Nephron progenitor cell (in vitro differentiated cells): ENCODE results near the gene LGR5.

Experiments used
- DNase-seq: peaks from one replicate; pipeline ENCODE4 v3.0.0; 2021
- H3K27ac Mint-ChIP-seq: 2 replicates; pipeline ENCODE4 v1.8.0; 2021; ENCODE audit warnings: mild to moderate bottlenecking, moderate library complexity, mixed read lengths
- H3K27me3 Mint-ChIP-seq: 2 replicates; pipeline ENCODE4 v1.8.0; 2021; ENCODE audit warnings: mild to moderate bottlenecking, low read depth, mixed read lengths; ENCODE audit not compliant: poor library complexity
- H3K36me3 Mint-ChIP-seq: 2 replicates; pipeline ENCODE4 v1.8.0; 2021; ENCODE audit warnings: low read depth, mixed read lengths
- H3K4me1 Mint-ChIP-seq: 2 replicates; pipeline ENCODE4 v1.8.0; 2021; ENCODE audit warnings: mixed read lengths
- H3K4me3 Mint-ChIP-seq: 2 replicates; pipeline ENCODE4 v1.8.0; 2021; ENCODE audit warnings: mild to moderate bottlenecking, moderate library complexity, mixed read lengths
- H3K9me3 Mint-ChIP-seq: 2 replicates; pipeline ENCODE4 v1.8.0; 2021; ENCODE audit warnings: mild to moderate bottlenecking, moderate library complexity, mixed read lengths
- TF ChIP-seq, protein P1 (sequence below): fragments of 200-600 bp; sonication (generic); IDR thresholded peaks from 2 replicates; pipeline ENCODE4 v1.5.0; 2021; ENCODE audit warnings: antibody characterized with exemption

LGR5 gene

GRCh38 chr12:71440763-71441748 is 1.5 kb downstream of the LGR5 start:
- Mint-ChIP-seq H3K36me3 (peaks cover 11% of the 10 kb centered on the region), H3K9me3 (peaks cover 17% of the 10 kb centered on the region), H3K27me3 (peaks cover 50% of the 10 kb centered on the region), H3K4me1 (peaks cover 32% of the 10 kb centered on the region), H3K4me3 (peak overlapping the region; percentile 90), H3K27ac (no peak overlapping the region)
- DNase-seq, result peak; percentile 26
- TF ChIP-seq, protein P1, sequence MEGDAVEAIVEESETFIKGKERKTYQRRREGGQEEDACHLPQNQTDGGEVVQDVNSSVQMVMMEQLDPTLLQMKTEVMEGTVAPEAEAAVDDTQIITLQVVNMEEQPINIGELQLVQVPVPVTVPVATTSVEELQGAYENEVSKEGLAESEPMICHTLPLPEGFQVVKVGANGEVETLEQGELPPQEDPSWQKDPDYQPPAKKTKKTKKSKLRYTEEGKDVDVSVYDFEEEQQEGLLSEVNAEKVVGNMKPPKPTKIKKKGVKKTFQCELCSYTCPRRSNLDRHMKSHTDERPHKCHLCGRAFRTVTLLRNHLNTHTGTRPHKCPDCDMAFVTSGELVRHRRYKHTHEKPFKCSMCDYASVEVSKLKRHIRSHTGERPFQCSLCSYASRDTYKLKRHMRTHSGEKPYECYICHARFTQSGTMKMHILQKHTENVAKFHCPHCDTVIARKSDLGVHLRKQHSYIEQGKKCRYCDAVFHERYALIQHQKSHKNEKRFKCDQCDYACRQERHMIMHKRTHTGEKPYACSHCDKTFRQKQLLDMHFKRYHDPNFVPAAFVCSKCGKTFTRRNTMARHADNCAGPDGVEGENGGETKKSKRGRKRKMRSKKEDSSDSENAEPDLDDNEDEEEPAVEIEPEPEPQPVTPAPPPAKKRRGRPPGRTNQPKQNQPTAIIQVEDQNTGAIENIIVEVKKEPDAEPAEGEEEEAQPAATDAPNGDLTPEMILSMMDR, result no peak

- peaks cover 7% of the 10 kb centered on the region for H3K36me3 Mint-ChIP-seq
- H3K4me1 Mint-ChIP-seq, result peaks cover 32% of the 10 kb centered on the region
- H3K9me3 Mint-ChIP-seq, result peaks cover 8% of the 10 kb centered on the region
- TF ChIP-seq, protein P1, result no peak
- H3K27ac Mint-ChIP-seq, result no peak overlapping the region
- peaks cover 46% of the 10 kb centered on the region for H3K27me3 Mint-ChIP-seq
- DNase-seq, result no peak
- peak overlapping the region; percentile 67 for H3K4me3 Mint-ChIP-seq
Measured at GRCh38 chr12:71441836-71442566, 2.4 kb downstream of the LGR5 start.

GRCh38 chr12:71442567-71442931 is 3.0 kb downstream of the LGR5 start:
- peaks cover 43% of the 10 kb centered on the region for H3K27me3 Mint-ChIP-seq
- TF ChIP-seq, protein P1, result no peak
- peaks cover 2% of the 10 kb centered on the region for H3K9me3 Mint-ChIP-seq
- H3K27ac Mint-ChIP-seq, result no peak overlapping the region
- no peak for DNase-seq
- H3K4me3 Mint-ChIP-seq, result no peak overlapping the region
- peaks cover 1% of the 10 kb centered on the region for H3K36me3 Mint-ChIP-seq
- peaks cover 33% of the 10 kb centered on the region for H3K4me1 Mint-ChIP-seq

GRCh38 chr12:71445071-71445470 is 5.5 kb downstream of the LGR5 start:
- Mint-ChIP-seq H3K27ac (no peak overlapping the region), H3K27me3 (peaks cover 32% of the 10 kb centered on the region)

GRCh38 chr12:71447691-71448132 is 8.1 kb downstream of the LGR5 start:
- Mint-ChIP-seq H3K27ac (peak overlapping the region; percentile 21), H3K27me3 (peaks cover 6% of the 10 kb centered on the region), H3K4me3 (no peak overlapping the region), H3K36me3 (peaks cover 8% of the 10 kb centered on the region), H3K9me3 (peaks cover 5% of the 10 kb centered on the region), H3K4me1 (peaks cover 21% of the 10 kb centered on the region)
- DNase-seq, result no peak
- TF ChIP-seq, protein P1, result no peak

More at GRCh38 chr12:71445071-71445470, 5.5 kb downstream of the LGR5 start:
- peaks cover 39% of the 10 kb centered on the region for H3K4me1 Mint-ChIP-seq
- DNase-seq, result no peak
- TF ChIP-seq, protein P1, result no peak
- no peaks in the 10 kb centered on the region for H3K9me3 Mint-ChIP-seq
- H3K4me3 Mint-ChIP-seq, result no peak overlapping the region
- H3K36me3 Mint-ChIP-seq, result no peaks in the 10 kb centered on the region
